ENCODE results near the gene NGFR.
"Not testable (repeated sequence)": the region's sequence is repeated elsewhere in the genome, so short reads cannot be mapped to it uniquely, and the experiment has no call there.

The NGFR gene

DNA sequence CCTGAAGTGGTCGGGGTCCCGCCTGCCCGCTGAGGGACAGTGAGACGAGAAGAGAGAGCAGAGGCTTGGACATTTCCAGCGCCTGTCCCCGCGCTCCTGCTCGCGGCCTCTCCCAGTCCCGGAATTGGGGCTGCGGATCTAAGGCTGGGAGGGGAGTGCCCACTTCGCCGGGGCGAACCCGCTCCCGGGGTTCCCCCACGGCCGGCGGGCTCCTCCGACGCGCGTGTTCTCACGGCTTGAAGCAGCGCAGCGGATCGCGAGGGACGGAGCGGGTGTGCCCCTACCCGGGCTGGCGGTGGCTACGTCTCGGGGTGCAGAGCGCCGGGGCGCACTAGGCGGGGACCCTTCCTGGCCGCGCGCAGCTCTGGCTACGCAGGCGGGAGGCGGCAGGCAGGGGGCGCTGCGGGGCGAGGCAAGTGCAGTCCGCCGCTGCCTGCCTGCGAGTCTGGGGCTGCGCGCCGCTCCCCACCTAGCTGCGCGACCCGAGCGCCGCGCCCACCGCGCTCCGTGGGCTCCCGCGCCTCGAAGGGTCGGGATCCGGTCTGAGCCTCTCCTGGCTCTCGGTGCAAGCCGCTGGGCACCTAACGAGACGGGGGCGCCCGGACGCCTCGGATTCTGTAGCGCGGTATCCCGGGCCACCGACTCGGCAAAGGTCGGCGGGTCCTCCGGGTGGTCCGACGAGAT lies 1.2 kb downstream of the NGFR start:
- peak; percentile 72 for DNase-seq (ENCODE audit: low read depth)

DNA sequence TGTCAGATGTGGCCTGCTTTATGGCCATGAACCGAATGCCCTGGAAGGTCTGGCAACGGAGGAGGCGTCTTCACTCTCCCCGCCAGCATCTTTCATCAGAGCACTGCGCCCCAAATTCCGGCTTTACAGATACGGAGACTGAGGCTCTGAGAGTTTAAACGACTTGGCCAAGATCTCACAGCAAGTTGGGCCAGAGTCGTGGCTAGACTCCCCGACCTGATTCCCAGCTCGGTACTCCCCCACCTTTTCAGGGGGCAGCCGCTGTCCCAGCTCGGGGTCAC lies 1.7 kb downstream of the NGFR start:
- DNase-seq (ENCODE audit: low read depth) = no peak

DNA sequence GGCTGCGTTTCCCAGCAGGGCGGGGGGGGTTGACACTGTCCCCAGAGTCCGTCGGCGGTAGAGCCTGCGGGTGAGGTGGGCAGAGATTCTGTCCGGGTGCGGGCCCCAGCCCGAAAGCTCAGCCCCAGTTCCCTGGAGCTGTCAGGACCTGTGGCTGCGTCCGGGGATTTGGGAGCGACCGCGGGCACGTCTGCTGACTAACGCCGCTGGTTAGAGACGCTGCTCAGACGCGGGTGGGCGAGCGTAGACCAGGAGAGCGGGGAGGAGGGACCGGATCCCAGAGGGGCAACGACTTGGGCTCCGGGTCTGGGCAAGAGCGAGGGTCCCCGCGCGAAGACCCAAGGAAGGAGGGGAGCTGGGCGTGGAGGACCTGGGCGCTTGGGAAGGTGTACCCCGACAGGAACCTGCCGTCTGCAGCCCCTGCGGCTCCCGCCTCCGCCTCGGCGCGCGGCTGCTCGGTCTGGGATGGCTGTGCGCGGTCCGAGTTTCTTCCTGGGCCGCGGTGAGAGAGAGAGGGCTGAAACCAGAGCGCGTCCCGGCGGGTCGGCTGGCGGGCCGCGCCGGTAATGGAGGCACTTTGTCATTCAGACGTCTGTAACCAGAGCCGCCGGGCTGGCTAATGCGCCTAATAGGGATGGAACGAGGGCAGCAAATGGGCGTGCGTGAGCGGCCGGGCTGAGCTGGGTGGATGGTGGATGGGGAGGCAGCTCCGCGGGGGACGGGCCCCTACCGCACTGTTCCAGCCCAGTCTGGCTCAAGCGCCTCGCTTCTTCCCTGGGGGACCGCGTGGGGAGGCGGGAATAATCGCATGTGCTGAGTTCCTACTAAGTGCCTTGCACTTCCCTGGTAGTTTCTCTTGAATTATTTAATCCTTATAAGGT lies 2.3 kb downstream of the NGFR start:
- no peak for DNase-seq (ENCODE audit: low read depth)

DNA sequence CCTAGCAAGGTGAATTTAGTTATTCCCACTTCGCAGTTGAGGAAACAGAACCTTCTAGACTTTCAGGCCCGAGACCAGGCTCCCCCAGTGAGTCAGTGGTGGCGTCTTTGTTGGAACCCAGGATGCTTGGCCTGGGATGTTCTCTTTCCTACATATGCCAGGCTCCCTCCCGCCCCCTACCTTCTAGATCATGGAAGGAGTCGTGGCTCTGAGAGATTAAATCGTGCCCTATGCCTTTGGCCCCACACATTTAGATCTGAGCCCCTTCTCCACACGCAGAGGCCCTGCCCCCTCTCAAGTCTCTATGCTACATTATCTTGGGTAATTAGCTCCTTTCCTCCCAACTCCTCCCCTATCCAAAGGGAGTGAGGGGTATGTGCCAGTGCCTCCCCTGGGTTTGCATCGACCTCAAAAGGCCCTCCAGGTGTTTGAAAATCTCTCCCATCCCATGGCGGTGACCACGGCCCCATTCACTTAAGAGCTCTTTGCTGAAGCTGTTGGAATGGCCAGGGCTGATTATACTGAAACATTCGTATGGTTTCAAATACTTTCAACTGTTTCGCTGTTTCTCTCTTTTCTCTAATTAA lies 3.0 kb downstream of the NGFR start:
- DNase-seq (ENCODE audit: low read depth) = no peak

DNA sequence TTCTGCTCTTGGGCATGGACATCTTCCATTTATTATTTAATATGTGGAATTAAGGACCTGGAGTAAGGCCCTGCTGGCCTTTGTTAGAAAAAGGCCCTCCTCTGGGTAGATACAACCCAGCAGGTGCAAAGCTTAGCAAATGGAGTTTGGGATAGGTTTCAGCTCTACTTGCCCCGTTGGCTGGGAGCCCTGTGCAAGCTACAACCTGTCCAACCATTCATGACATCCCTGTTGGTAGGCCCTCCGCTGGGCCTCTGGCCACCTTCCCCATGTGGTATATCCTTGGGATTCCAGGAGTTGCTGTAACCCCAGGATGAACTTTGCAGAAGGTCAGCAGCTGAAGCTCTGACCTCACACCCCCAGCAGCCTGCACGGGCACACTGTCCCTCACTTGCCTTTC lies 6.4 kb downstream of the NGFR start:
- no peak for DNase-seq (ENCODE audit: low read depth)

DNA sequence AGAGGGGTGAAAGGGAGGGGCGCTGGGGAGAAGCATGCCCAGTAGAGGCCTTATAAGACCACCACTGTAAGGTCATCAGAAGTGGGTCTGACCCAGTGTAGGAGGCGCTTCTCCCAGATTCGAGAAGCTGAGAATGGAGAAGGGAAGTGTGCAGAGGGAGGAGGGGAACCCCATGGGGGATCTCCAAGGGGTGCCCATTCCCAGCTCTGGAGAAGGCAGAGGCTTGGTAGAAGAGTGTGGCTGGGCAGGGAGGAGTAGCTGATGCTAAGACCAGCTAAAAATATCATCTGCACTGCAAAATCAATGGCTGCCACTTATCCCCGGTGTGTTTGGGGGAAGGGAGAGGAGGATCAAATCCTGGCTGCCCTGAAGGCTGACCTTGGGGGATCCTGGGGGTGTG lies 7.2 kb downstream of the NGFR start:
- DNase-seq (ENCODE audit: low read depth) = no peak

DNA sequence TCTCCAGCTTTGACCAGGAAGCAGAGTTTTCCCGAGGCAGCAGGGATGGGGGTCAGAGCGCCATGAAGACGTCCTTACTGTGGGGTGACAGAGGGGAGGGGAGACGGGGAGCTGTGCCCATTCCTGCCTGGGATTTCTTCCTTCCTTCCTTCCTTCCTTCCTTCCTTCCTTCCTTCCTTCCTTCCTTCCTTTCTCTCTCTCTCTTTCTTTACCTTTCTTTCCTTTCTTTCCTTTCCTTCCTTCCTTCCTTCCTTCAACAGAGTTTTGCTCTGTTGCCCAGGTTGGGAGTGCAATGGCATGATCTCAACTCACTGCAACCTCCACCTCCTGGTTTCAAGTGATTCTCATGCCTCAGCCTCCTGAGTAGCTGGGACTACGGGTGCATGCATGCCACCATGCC lies 7.6 kb downstream of the NGFR start:
- DNase-seq (ENCODE audit: low read depth) = not testable (repeated sequence)

DNA sequence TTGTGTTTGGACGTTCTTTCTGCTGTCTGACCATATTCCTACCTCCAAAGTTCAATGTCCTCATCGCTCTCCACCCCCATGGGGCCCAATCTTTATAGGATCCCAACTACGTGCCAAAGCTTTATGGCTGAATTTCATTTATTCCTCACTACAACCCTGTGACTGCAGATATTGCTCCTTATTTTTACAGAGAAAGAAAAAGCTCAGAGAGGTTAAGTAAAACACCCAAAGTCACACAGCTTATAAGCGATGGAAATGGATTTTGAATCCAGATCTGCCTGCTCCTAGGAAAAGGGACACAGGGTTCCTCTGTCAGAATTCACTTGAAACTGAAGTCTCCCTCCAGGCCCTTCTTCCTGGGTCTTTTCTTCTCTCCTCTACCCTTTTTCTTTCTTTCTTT lies 9.3 kb downstream of the NGFR start:
- no peak for DNase-seq (ENCODE audit: low read depth)

DNA sequence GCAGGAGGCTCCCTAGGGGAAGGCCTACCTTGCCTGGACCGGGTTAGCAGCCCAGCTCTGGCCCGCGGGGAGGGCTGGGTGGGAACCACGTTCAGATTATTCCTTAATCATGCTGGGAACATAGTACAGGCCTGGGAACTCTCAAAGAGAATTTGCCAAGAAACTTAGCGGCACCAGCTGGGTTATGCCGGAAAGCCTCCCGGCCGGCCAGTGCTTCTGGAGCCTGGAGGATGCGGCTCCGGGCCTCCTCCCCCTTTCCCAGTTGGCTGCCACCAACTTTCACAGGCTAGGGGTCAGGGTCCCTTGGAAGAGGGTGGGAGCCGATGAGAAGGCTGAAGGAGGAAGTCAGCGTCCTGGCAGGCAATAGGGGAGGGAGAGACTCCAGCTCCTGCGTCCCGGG lies 10.8 kb downstream of the NGFR start:
- DNase-seq (ENCODE audit: low read depth) = no peak

DNA sequence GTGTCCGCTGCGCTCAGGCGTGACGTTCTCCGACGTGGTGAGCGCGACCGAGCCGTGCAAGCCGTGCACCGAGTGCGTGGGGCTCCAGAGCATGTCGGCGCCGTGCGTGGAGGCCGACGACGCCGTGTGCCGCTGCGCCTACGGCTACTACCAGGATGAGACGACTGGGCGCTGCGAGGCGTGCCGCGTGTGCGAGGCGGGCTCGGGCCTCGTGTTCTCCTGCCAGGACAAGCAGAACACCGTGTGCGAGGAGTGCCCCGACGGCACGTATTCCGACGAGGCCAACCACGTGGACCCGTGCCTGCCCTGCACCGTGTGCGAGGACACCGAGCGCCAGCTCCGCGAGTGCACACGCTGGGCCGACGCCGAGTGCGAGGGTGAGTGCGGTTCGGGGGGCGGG lies 11.2 kb downstream of the NGFR start:
- no peak for DNase-seq (ENCODE audit: low read depth)

DNA sequence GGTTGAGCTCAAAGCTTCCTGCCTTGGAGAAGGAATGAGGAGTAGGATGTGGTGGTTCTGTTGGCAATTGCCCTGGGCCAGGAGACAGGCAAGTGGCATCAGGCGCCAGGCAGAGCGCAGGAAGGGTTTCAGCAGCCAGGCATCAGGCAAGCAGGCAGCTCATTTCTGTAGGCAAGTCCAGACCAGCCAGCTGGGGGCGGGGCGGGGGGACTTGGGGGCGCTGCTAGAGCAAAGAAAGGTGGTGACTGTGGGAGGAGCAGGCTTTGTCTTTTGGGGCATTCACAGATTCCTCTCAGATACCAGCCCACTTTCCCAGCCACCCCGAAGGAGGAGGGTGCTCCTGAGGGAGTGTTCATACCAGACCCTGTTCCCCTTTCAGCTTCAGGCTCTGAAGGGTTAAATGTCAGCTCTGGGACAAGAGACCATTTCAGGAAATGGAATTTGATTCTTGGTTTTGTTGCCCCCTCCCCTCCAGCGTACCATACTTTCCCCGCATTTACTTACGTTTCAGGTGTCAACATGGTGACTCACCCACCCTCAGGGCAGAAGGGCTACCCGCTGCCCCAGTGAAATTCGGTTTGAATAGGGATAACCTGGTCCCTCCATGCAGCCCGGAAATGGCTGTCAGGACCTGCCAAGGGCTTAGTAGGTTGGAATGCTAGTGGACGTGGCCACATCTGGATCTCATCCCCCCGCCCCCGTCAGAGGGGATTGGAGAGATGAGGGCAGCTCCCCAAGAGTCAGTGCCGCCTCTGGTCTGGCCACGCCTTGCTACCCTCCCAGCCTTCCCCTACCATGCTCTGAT lies 13.2 kb downstream of the NGFR start:
- no peak for DNase-seq (ENCODE audit: low read depth)

DNA sequence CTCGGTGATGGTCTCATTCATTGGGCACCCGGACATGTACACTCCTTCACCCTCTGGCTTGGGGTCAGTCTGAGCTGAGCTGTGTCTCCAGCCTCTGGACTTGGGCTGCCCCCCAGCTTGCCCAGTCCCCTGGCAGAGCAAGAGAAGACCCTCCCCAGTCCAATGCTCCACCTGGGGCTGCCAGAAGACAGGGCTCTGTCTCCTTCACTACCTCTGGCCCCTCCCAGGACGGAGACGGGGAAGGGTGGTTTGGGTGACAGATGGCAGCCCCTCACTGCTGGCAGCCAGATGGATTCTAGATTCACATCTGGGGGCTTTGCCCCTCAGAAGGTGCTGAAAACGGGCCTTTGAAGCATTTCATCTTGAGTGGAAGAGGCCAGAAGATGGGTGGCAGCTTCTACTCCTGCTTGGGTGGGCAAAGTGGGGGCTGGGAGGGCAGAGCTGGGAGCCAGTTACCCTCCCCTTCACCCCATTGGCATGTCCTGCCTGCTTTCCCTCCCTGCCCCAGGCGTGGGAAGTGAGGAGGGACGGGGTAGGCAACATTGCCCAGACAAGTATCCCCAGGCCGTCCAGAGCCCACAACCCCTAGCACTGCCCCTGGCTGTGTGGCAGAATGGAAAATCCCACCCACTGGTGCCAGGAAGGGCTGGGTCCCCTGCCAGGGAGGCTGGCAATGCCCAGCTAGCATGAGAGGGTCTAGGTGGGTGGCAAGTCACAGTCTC lies 13.9 kb downstream of the NGFR start:
- no peak for DNase-seq (ENCODE audit: low read depth)

DNA sequence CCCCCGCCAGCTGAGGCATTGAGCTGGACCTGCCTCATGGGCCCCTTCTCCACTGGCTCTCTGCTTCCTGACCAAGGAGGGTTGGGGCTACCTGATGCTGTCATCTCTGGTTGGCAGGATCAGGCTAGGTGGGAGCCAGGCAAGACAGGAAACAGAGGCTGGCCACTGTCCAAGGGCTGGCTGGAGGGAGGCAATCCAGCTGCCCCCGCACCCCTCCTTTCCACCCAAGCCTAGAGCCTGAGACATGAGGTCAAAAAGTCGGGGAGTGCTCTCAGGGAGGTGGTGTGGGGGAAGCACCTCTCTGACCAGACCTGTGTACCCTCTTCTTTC lies 14.5 kb downstream of the NGFR start:
- DNase-seq (ENCODE audit: low read depth) = no peak

DNA sequence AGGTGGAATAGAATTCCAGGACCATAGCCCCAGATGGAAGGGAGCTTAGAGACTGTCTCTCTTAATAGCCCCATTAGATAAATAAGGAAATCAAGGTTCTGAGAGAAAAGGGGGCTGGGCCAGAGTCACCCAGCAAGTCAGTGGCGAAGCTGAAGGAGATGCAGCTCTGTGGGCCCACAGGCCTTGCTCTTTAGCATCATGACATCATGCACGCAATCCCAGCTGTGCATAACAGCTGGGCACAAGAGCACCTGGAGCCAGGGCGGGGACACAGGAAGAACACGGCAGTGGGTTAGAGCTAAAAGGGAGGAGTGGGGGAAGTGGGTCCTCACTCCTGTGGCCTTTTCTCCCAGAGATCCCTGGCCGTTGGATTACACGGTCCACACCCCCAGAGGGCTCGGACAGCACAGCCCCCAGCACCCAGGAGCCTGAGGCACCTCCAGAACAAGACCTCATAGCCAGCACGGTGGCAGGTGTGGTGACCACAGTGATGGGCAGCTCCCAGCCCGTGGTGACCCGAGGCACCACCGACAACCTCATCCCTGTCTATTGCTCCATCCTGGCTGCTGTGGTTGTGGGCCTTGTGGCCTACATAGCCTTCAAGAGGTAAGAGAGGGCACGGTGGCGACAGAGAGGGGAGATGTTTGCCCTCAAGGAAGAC lies 15.1 kb downstream of the NGFR start:
- DNase-seq (ENCODE audit: low read depth) = no peak

DNA sequence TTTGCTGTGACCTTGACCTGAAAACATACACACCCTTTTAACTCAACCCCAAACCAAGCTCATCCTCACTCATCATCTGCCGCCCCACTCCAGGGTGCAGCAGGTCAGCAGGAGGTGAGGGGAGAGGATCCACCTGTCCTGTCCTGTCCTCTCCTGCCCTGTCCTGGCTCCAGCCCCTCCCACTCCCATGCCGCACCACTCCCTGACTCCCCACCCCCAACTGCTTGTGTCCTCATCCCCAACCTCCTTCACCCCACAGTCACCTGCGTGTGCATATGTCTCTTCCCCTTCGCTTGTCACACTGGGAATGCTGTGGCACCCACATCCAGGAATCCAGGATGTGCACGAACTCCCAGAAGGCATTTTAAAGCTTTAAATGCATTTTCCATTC lies 15.6 kb downstream of the NGFR start:
- no peak for DNase-seq (ENCODE audit: low read depth)

DNA sequence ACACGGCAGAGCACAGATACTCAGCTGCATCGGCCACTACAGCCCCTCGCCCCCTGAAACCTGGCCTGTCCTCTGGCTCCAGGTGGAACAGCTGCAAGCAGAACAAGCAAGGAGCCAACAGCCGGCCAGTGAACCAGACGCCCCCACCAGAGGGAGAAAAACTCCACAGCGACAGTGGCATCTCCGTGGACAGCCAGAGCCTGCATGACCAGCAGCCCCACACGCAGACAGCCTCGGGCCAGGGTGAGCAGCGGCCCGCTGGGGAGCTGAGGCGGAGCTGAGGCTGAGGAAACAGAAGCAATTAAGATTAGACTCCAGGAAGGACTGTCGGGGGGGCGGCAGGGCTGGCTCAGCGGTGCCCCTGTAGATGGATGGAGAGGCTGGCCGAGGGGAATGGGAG lies 16.7 kb downstream of the NGFR start:
- no peak for DNase-seq (ENCODE audit: low read depth)

DNA sequence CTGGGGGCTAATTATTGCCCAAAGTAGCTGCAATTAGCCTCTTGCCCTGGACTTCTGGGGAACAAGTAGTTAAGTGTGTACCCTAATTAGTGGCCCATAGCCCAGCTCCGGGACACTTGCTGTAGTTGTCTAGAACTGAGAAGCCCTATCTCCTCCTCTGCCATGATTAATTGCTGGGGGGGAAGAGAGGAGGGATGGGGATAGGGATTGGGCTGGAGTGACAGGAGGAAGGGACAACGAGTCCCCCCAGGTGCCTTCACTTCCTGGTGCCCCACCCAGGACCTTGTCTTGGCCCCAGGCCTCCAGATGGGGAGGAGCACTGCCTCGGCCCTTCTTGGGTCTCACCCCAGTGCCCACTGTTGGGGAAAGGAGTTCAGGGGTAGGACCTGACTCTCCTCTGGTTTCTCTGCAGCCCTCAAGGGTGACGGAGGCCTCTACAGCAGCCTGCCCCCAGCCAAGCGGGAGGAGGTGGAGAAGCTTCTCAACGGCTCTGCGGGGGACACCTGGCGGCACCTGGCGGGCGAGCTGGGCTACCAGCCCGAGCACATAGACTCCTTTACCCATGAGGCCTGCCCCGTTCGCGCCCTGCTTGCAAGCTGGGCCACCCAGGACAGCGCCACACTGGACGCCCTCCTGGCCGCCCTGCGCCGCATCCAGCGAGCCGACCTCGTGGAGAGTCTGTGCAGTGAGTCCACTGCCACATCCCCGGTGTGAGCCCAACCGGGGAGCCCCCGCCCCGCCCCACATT lies 17.4 kb downstream of the NGFR start:
- no peak for DNase-seq (ENCODE audit: low read depth)

DNA sequence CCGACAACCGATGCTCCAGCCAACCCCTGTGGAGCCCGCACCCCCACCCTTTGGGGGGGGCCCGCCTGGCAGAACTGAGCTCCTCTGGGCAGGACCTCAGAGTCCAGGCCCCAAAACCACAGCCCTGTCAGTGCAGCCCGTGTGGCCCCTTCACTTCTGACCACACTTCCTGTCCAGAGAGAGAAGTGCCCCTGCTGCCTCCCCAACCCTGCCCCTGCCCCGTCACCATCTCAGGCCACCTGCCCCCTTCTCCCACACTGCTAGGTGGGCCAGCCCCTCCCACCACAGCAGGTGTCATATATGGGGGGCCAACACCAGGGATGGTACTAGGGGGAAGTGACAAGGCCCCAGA lies 17.9 kb downstream of the NGFR start:
- no peak for DNase-seq (ENCODE audit: low read depth)

DNA sequence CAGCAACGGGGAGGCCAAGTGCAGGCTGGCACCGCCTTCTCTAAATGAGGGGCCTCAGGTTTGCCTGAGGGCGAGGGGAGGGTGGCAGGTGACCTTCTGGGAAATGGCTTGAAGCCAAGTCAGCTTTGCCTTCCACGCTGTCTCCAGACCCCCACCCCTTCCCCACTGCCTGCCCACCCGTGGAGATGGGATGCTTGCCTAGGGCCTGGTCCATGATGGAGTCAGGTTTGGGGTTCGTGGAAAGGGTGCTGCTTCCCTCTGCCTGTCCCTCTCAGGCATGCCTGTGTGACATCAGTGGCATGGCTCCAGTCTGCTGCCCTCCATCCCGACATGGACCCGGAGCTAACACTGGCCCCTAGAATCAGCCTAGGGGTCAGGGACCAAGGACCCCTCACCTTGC lies 18.5 kb downstream of the NGFR start:
- no peak for DNase-seq (ENCODE audit: low read depth)

DNA sequence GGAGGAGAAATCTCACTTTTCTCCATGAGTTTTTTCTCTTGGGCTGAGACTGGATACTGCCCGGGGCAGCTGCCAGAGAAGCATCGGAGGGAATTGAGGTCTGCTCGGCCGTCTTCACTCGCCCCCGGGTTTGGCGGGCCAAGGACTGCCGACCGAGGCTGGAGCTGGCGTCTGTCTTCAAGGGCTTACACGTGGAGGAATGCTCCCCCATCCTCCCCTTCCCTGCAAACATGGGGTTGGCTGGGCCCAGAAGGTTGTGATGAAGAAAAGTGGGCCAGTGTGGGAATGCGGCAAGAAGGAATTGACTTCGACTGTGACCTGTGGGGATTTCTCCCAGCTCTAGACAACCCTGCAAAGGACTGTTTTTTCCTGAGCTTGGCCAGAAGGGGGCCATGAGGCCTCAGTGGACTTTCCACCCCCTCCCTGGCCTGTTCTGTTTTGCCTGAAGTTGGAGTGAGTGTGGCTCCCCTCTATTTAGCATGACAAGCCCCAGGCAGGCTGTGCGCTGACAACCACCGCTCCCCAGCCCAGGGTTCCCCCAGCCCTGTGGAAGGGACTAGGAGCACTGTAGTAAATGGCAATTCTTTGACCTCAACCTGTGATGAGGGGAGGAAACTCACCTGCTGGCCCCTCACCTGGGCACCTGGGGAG lies 19.1 kb downstream of the NGFR start:
- DNase-seq (ENCODE audit: low read depth) = no peak
